HEK293 (cell line): ENCODE measurements around the gene DPH2.

ENCODE experiments used
- TF ChIP-seq, protein P1 (sequence below): fragments of 450-650 bp; formaldehyde crosslinking; conservative IDR thresholded peaks from 2 replicates; pipeline ENCODE4 v1.5.1; 2016; ENCODE audit warnings: low read depth, missing biosample characterization, missing genetic modification characterization
- TF ChIP-seq, protein P2 (sequence below): fragments of 450-650 bp; formaldehyde crosslinking; IDR thresholded peaks from 2 replicates; pipeline ENCODE4 v1.5.1; 2016; ENCODE audit warnings: missing biosample characterization, missing genetic modification characterization

DNA sequence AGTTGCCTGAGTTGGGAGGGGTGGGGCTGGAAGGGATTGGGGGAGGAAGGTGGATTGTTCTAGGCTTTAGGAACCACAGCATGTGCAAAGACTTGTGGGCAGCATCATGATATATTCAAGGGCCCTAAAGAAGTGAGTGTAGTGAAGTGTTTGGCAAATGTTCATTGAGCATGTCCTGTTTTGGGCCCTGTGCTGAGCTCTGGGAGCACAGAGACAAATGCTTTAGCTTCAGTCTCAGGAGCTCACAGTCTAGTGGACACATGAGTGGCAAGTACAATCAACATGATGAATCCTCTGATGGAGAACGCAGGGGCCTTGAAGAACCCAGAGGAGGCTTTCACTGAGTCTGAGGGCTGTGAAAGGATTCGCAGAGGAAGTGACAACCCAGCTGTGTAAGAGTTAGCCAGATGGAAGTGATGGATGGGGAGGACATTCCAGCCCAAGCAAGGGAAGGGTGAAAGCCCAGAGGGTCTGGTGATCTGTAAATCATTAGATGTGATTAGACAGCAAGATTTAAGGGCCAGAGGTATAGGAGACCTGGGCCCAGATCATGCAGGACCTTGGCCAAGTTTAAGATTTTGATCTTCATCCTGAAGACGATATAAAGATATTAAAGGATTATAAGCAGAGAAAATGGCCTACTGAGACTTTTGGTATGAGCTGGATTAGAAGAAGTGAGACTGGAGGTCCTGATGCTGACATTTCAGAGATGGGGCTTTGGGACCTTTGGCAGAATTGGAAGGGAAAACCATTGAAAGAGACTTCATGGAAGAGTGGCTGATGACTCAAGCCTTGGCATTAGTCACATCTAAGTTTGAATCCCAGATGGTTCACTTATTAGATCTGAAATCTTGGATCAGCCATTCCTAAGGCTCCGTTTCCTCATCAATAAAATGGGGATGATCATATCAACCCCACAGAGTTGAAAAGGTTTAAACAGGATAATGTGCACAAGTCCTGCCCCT lies 18.5 kb upstream of the DPH2 start:
- TF ChIP-seq, protein P1, sequence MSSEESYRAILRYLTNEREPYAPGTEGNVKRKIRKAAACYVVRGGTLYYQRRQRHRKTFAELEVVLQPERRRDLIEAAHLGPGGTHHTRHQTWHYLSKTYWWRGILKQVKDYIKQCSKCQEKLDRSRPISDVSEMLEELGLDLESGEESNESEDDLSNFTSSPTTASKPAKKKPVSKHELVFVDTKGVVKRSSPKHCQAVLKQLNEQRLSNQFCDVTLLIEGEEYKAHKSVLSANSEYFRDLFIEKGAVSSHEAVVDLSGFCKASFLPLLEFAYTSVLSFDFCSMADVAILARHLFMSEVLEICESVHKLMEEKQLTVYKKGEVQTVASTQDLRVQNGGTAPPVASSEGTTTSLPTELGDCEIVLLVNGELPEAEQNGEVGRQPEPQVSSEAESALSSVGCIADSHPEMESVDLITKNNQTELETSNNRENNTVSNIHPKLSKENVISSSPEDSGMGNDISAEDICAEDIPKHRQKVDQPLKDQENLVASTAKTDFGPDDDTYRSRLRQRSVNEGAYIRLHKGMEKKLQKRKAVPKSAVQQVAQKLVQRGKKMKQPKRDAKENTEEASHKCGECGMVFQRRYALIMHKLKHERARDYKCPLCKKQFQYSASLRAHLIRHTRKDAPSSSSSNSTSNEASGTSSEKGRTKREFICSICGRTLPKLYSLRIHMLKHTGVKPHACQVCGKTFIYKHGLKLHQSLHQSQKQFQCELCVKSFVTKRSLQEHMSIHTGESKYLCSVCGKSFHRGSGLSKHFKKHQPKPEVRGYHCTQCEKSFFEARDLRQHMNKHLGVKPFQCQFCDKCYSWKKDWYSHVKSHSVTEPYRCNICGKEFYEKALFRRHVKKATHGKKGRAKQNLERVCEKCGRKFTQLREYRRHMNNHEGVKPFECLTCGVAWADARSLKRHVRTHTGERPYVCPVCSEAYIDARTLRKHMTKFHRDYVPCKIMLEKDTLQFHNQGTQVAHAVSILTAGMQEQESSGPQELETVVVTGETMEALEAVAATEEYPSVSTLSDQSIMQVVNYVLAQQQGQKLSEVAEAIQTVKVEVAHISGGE (tag by site-specific recombination): no peak
- TF ChIP-seq, protein P2, sequence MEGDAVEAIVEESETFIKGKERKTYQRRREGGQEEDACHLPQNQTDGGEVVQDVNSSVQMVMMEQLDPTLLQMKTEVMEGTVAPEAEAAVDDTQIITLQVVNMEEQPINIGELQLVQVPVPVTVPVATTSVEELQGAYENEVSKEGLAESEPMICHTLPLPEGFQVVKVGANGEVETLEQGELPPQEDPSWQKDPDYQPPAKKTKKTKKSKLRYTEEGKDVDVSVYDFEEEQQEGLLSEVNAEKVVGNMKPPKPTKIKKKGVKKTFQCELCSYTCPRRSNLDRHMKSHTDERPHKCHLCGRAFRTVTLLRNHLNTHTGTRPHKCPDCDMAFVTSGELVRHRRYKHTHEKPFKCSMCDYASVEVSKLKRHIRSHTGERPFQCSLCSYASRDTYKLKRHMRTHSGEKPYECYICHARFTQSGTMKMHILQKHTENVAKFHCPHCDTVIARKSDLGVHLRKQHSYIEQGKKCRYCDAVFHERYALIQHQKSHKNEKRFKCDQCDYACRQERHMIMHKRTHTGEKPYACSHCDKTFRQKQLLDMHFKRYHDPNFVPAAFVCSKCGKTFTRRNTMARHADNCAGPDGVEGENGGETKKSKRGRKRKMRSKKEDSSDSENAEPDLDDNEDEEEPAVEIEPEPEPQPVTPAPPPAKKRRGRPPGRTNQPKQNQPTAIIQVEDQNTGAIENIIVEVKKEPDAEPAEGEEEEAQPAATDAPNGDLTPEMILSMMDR (tag by site-specific recombination): no peak
